Cardiac septum (tissue), 1 donor: Measurements from ENCODE around the gene ORC6. TPM values are rescaled to one million over a fixed set of nuclear protein-coding genes. Genes with fewer than 3 reads are reported as not detected.

Source experiments
- DNase-seq: peaks from one replicate; pipeline ENCODE4 v3.0.0-alpha.2; 2020; ENCODE audit warnings: low spot score
- intact Hi-C: fragments of 100-400 bp; cut with DNase I; formaldehyde crosslinking; loops from one replicate; pipeline ENCODE4 v1.14.0; 2022
- total RNA-seq: library from RNA; stranded (reverse); fragmentation: NEBNext Ultra II Directional; extraction: Animal tissue kit (Norgen Biotek cat#: 25700); gene quantifications from one replicate; pipeline ENCODE4 v1.2.1, GENCODE V29; 2021
- donor health status: DM: no; HTN: no; CAD: no.

ORC6 gene
- total RNA-seq, 1 donor from 2014 or later: 3.0 TPM

DNA sequence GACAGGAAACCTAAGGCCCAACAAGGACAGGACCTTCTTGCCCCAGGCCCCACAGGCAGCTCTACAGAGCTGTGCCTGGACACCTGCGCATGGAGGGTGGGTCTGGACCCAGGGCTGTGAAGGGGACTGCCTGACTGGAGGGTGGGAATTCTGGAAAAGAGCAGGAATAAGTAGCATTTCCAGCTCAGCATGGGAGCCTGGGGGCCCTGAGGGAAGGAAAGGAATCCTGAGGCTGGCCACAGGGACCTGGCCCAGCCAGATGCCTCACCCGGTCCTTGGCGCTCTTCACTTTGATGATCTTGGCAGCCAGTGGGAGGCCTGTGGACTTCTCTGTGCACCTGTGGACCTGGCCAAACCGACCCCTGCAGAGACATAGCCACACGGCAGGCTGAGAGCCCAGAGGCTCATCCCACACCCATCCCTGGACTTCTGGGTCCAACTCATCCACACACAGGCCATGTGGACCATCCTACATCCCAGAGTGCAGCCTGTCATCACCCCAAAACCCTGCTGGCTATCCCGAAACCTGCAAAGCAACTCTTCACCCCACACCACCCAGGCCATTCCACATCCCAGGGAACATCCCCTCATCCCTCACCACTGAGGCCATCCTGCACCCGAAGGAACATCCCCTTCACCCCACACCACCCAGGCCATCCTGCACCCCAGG lies 40.0 kb downstream of the ORC6 start:
- no peak for DNase-seq
- intact Hi-C loops: no loop called here

DNA sequence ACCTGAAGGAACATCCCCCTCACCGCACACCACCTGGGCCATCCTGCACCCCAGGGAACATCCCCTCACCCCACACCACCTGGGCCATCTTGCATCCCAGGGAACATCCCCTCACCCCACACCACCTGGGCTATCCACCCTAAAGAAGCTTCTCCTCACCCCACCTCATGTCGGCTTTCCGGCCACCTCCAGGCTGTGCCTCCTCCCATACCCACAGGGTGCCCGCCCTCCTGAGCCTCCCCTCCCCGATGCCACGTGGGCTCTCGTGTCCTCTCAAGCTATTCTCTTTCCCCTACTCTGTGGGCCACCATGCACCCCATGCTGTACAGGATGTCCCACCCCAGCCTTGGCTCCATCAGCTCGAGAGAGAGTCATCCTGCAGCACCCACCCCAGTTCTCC lies 40.7 kb downstream of the ORC6 start:
- DNase-seq: no peak
- intact Hi-C loops: no loop called here

DNA sequence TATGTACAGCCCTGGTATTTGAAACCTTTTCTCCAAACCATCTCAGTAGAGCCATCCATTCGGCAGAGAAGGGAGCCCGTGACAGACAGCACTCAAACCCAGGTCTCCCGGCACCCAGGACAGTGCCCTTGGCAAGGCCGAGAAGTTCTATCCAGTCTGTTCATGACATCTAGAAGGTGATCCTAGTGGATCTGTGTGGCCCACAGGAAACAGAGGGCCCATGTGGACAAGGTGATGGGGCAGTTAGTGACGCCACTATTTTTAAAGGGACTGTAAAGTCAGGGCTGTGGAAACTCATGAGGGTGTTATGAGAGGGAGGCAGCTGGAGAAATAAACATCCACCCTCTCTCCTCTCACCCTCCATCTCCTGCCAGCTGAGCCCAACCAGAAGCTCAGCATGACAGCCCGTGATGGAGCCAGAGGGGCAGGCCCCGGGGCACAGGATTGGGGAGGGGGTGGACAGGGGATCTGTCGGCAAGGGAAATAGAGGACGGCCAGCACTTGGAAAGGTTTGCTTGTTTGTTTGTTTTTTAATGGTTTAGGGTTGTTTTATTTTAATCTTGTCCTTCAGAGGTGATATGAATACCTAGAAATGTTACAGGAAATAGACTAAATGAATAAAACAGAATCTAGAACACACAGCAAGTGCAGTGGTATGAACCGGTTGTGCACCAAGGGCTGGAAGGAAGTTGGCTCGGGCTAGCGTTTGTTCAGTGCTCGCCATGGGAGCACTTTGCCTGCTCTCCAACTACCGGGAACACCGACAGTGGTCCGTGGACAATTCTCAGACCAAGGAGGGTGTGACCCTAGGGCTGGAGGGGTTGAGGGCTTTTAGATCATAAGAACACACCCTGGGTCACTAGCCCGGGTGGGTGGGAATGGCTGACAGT lies 41.6 kb downstream of the ORC6 start:
- DNase-seq: peak; percentile 75
- intact Hi-C loops: no loop called here

DNA sequence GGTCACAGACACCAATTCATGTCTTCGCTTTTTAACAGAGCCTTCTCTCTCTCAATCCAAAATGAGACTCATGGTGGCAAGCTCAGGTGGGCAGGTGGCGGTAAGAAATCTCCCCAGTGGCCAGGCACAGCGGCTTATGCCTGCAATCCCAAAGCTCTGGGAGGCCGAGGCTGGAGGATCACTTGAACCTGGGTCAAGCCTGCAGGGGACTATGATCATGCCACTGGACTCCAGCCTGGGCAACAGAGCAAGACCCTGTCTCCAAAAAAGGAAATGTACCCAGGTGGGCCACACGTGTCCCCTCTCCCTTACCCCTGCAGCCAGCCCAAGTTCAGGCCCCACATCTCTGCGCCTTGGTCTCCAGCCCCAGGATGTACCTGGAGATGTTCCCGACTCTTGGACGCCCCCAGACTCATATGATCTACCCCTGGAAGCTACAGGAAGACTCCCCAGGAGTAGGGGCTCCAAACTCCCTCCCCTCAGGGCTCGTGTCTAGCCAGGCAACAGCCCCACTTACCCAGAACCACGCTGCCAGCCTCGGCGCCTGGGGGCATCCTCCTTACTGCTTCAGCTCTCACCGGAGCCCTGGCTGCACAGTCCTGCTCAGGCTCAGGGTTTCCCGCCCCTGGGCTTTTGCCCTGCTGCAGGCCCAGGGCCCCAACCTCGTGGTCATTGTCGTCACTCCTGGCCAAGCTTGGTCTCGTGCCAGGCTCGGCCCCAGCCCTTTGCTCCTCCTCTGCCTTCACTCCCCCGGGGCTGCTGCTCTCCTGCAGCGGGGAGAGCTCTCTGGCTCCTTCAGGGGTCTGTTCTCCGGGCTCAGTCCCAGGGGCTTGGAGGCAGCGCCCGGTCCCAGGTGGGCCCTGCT lies 42.5 kb downstream of the ORC6 start:
- intact Hi-C loops: no loop called here
- DNase-seq: peak; percentile 82

DNA sequence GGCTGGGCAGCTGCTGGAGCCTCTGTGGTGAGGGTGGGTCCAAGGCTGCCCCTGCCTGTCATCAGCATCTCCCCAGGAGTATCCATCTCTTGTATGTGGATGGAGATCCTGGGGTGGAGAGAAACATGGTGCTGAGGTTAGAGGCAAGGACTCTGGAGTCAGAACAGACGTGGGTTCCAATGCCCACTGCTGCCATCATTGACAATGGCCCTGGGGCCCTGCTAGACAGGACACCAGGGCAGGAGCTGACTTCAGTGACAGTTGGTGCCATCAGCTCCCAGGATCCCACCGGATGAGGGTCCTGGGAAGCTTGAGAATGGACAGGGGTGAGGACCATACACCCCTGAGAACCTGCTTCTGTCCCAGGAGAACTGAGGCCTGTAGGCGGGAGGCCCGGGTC lies 43.1 kb downstream of the ORC6 start:
- DNase-seq: no peak
- intact Hi-C loops: no loop called here

DNA sequence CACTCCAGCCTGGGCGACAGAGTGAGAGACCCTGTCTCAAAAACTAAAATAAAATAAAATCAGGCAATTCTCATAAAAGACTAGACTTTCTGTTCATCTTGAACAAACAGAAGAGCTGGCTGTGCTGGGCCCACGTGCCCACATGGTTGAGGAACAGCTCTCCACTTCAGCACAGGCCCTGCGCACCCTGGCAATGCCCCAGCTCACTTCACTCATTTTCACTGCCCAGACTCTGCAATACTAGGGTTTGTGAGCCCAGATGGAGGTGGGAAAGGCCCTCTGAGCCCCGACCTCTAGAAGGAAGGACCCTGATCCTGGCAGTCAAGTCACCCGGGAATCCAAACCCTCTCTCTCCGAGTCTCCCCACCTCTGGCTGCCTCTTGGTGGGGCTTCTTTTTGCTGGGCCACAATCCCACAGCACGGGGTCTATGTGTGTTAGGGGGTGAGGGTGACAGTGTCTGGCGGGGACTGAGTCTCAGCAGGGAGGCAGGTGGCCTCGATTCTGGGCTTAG lies 43.9 kb downstream of the ORC6 start:
- peak; percentile 72 for DNase-seq
- intact Hi-C loops: no loop called here

DNA sequence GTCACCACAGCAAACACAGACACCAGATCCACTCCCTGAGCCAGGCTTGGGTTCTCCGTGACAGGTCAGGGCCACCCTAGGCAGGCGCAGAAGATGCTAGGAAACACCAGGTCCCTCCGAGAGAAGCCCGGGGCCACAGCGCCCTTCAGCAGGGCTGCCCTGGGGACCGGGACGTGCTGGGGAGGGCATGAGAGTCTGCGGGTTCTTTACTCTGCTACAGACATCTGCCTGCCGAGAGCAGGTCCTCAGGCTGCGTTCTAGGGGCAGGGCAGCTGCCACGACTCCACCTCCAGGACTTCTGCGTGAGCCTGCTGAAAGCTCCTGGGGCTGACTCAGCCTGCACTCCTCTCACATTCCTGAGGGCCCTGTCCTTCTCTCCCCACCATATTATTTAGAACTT lies 47.2 kb downstream of the ORC6 start:
- DNase-seq: peak; percentile 67
- intact Hi-C loops: no loop called here

DNA sequence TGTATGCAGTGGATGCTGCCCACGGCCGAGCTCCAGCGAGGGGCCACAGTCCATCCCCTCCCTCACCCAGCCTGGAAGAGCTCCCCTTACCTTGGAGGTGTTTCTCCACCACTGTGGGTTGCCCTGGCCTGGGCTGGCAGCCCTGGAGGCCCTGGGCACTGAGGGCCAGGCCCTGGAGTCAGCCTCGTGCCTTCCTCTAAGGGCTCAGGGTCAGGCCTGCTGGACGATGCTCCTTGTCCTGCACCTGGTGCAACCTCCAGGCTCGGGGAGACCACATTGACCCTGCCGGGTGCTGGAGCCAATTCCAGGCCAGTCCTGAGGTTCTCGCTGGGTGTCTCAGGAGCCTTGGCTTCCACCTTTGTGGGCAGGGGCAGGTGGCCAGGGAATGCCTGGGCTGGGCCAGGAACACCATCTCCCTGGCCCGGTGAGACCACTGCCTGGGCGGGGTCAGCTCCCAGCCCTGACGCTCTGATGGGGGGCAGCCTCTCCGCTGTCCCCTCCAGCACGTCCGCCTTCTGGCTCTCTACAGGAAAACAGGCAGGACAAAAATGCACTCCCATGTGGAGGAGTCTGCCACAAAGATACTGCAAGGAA lies 48.3 kb downstream of the ORC6 start:
- DNase-seq: peak; percentile 41
- intact Hi-C loops: no loop called here

DNA sequence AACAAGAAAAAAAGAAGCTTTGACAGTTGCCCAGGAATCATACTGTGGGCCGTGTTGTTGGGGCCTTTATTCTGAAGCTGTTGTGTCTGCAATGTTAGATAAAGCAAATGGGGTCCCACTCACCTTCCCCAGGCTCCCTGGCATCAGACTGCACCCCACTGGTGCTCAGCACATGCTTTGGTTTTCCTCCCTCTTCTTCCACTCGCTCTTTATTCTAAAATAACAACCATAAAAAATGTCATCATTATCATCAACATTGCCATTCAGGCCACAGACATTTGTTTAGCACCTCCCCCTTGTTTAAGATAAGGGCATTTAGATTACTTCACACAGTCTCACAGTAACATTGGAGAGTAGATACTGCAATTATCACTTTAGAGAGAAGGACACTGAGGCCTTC lies 50.5 kb downstream of the ORC6 start:
- no peak for DNase-seq
- intact Hi-C loops: no loop called here

DNA sequence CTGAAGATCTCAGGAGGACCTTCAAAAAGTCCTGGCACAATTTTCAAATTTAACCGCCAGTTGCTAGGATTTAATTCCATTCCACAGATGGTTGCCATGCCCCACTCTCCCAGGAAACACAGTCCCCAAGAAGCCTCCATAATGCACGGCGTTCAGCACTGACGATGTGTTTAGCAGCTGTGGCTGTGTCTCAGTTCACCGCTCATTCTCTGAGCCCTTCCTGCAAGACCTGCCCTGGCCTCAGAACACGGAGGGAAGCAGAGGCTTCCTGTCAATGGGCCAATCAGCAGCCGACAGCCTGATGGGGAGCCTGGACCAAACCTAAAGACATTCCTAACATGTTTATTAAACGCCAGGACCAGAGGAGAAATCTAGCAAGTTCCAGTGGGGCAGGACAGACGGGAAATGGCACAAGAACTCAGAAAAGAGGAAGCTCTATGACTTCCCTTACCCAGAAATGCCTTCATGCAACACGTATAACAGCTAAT lies 53.8 kb downstream of the ORC6 start:
- peak; percentile 85 for DNase-seq
- intact Hi-C loops: no loop called here

DNA sequence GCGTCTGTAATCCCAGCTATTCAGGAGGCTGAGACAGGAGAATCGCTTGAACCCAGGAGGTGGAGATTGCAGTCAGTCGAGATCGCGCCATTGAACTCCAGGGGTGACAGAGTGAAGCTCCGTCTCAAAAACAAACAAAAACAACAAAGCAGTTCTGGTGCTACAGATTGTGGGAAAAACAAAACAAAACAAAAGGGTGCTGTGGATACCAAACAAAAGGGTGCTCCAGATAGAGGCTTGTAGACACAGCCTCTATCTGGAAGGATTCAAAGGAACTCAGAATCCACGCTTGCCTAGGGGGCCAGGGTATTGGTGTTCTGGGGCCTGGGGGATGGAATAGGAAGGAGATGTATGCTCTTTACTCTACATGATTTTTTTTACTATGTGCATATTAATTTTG lies 56.2 kb downstream of the ORC6 start:
- intact Hi-C loops: loop anchor here (2.0 kb wide), 1 partner anchor 31 kb away; no protein-coding TSS in a partner anchor
- no peak for DNase-seq

DNA sequence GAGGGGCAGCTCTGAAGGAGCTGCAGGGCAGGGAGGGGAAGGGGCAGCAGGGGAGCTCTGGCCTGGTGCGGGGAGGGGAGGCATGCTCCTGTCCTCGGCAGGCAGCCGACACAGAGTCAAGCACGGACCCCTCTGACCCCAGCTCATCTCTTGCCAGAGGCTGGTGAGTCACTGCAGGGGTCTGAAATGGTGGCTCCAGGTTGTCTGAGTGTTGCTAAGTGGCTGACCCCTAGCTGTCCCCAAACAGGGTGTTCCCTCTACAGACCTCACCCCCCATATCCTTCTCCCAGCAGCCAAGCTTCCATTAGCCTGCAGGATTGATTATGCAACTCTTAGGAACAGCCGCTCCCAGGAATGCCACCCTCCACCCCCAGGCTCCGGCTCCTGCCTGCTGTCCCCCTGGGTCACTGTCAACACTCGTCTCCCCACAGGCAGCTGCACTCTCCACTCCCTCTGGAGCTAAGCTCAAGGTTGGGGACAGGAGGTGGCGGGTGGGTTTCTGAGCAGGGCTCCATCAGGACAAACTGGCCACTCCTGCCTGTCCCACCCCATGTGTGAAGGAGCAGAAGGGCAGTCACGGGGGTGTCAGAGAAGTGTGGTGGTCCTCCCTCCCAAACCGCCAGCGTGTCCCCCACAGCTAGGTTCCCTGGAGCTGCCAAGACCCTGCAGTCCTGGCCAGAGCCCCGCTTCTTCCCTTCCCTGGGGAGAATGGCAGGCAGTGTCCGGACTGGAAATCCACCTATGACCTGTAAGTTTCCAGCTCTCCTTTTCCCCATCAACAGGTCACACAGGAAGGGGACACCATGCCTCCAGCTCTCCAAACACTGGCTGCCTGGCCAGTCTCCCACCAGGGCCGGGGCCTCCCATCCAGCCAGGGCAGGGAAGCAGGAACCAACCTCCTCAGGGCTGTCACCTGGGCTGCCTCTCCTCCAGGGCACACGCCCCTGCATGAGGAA lies 57.6 kb downstream of the ORC6 start:
- intact Hi-C loops: loop anchor here (2.0 kb wide), 1 partner anchor 32 kb away; no protein-coding TSS in a partner anchor
- peak; percentile 73 for DNase-seq

Other genes with a start within 250 kb of the ORC6 start
- gene SHCBP1, start 68.3 kb upstream of the ORC6 start, total RNA-seq: 0.54 TPM
- 86.9 TPM for gene VPS35, start 481 bp upstream of the ORC6 start, total RNA-seq
- gene MYLK3, start 58.7 kb downstream of the ORC6 start, total RNA-seq: 150 TPM
- gene C16orf87, start 141.5 kb downstream of the ORC6 start, total RNA-seq: 13.6 TPM
- gene GPT2, start 194.7 kb downstream of the ORC6 start, total RNA-seq: 7.3 TPM